Hematopoietic multipotent progenitor cell (in vitro differentiated cells): ENCODE results near the gene COPE. TPM values are rescaled to one million over a fixed set of nuclear protein-coding genes. Genes with fewer than 3 reads are reported as not detected.

Source experiments
- DNase-seq, 3 donors: peaks; one replicate each; pipeline ENCODE4 v3.0.0-alpha.2; 2011 to 2015; ENCODE audit warnings: low read depth in 2 of 3, low spot score in 2 of 3
- total RNA-seq: library from RNA; depleted of rRNA; stranded (reverse); fragments of >200 nt; gene quantifications from one replicate; pipeline ENCODE4 v1.2.3, GENCODE V29; 2012

Gene COPE
- total RNA-seq, 1 donor = 355 TPM

- DNase-seq = no peak
Observed at GRCh38 chr19:18856385-18857126, 62.6 kb downstream of the COPE start.

DNA sequence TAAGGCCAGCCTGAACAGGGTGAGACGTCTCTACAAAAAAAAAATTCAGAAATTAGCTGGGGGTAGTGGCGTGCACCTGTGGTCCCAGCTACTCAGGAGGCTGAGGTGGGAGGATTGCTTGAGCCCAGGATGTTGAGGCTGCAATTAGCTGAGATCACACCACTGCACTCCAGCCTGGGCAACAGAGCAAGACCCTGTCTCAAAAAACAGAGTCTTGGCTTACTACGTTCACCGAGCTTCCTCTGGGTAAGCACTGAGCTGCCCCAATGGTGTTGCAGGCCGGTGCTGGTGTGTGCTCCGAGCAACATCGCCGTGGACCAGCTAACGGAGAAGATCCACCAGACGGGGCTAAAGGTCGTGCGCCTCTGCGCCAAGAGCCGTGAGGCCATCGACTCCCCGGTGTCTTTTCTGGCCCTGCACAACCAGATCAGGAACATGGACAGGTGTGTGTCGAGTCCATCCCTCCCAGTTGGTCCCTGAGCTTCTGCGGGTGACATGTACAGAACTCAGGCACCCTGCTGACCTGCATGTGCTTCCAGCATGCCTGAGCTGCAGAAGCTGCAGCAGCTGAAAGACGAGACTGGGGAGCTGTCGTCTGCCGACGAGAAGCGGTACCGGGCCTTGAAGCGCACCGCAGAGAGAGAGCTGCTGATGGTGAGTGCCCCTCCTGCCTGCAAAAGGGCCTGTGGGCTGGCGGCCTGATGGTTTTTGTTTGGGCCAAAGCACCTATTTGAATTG lies 63.4 kb downstream of the COPE start:
- no peak for DNase-seq

DNA sequence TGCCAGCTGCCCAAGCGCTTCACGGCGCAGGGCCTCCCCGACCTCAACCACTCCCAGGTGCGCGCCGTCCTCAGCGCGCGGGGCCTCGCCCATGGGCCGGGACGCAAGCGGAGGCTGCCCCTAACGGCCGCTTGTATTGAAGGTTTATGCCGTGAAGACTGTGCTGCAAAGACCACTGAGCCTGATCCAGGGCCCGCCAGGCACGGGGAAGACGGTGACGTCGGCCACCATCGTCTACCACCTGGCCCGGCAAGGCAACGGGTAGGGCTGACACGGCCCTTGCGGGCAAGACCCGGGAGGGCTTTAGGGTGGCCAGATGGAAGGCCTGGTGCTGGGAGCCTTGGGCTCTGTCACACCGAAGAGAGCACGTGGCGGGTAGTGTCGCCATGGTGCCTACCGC lies 64.2 kb downstream of the COPE start:
- no peak for DNase-seq

GRCh38 chr19:18853755-18854427 lies 65.3 kb downstream of the COPE start:
- no peak for DNase-seq

GRCh38 chr19:18852648-18853047 lies 66.5 kb downstream of the COPE start:
- no peak for DNase-seq

DNA sequence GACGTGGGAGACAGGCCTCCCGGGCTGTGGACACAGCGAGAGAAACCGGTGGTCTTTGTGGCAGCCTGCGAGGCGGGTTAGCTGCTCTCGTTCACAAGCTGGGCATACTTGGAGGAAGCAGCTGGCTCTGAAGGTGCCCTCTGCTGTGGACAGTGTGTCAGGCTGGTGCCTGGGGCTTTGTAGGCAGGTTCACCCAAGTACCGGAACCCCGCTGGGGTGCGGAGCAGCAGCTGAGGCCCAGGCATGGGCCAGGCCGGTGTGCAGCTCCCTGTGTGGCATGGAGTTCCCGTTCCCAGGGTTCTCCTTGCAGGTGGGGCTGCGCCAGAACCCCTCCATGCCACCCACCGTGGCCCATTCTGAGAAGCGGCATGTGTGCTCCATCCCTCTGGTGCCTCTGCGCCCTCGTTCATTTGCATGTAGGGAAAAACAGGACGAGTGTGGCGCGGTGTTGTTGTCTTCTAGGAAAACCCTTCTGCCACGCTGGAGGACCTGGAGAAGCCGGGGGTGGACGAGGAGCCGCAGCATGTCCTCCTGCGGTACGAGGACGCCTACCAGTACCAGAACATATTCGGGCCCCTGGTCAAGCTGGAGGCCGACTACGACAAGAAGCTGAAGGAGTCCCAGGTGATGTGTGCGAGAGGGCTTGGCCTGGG lies 67.4 kb downstream of the COPE start:
- DNase-seq = no peak

- DNase-seq = no peak
Observed at GRCh38 chr19:18850471-18851375, 68.5 kb downstream of the COPE start.

DNA sequence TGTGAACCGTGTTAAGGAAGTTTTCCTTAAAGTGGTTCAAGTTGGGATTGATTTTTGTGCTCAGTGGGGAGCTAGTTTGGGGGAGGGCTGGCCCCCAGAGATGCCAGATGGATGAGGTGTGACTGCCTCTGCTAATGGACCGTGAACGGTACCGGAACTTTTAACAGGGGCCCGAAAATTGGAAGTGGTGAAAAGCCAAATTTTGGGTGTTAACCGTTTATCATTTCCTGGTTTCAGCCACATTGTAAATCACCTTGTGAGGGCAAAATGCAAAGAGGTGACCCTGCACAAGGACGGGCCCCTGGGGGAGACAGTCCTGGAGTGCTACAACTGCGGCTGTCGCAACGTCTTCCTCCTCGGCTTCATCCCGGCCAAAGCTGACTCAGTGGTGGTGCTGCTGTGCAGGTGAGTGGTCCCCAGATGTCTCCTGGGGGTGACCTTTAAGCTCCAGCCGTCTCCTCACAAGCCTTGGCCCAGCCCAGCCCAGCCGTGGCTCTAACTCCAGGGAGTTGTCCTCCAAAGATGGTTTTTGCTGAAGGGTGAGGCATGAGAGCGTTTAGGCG lies 69.3 kb downstream of the COPE start:
- no peak for DNase-seq

Other genes with a start within 250 kb of the COPE start
- 6.7 TPM for gene CRTC1, start 235.7 kb downstream of the COPE start, total RNA-seq
- gene COMP, start 128.1 kb downstream of the COPE start, total RNA-seq = under 0.01 TPM
- gene UPF1, start 87.4 kb downstream of the COPE start, total RNA-seq = 104 TPM
- gene CERS1, start 23.2 kb downstream of the COPE start, total RNA-seq = 0.27 TPM
- 92.9 TPM for gene DDX49, start 328 bp upstream of the COPE start, total RNA-seq
- gene HOMER3, start 21.8 kb upstream of the COPE start, total RNA-seq = 4.8 TPM
- gene SUGP2, start 114.1 kb upstream of the COPE start, total RNA-seq = 33.7 TPM
- gene ARMC6, start 114.2 kb upstream of the COPE start, total RNA-seq = 80.8 TPM
- 11.6 TPM for gene SLC25A42, start 144.6 kb upstream of the COPE start, total RNA-seq
- gene TMEM161A, start 219.1 kb upstream of the COPE start, total RNA-seq = 33.4 TPM